GM23338 (cell line): ENCODE results near the gene USP35. TPM values are rescaled to one million over a fixed set of nuclear protein-coding genes. Genes with fewer than 3 reads are reported as not detected.

Source experiments
- ATAC-seq: fragments of 200-7000 bp; cut with Tn5 transposase; 3 replicates; pipeline ENCODE4 v1.9.1; 2020
- DNase-seq: peaks from one replicate; pipeline ENCODE4 v3.0.0-alpha.2; 2015; ENCODE audit warnings: low spot score
- H2AFZ ChIP-seq: fragments of 200-600 bp; sonication (generic); 2 replicates; pipeline ENCODE4 v1.8.0; 2016; ENCODE audit warnings: antibody characterized with exemption, mild to moderate bottlenecking, moderate library complexity
- H3F3A ChIP-seq: fragments of 200-600 bp; sonication (generic); replicated peaks from 2 replicates; pipeline ENCODE4 v1.8.0; 2017; ENCODE audit warnings: antibody characterized with exemption, mixed run types, low read depth
- H3K27ac ChIP-seq: fragments of 200-600 bp; sonication (generic); 2 replicates; pipeline ENCODE4 v1.6.1; 2016; ENCODE audit warnings: low read depth
- H3K27me3 ChIP-seq: fragments of 200-600 bp; sonication (generic); 2 replicates; pipeline ENCODE4 v1.8.0; 2016; ENCODE audit warnings: mild to moderate bottlenecking, mixed run types, moderate library complexity; ENCODE audit not compliant: insufficient read depth
- H3K36me3 ChIP-seq: fragments of 200-600 bp; sonication (generic); 2 replicates; pipeline ENCODE4 v1.8.0; 2016; ENCODE audit warnings: mild to moderate bottlenecking; ENCODE audit not compliant: insufficient read depth
- H3K4me1 ChIP-seq: fragments of 200-600 bp; sonication (generic); 2 replicates; pipeline ENCODE4 v1.8.0; 2016; ENCODE audit warnings: mild to moderate bottlenecking, moderate library complexity; ENCODE audit not compliant: insufficient read depth
- H3K4me2 ChIP-seq: fragments of 200-600 bp; sonication (generic); 2 replicates; pipeline ENCODE4 v1.7.1; 2017; ENCODE audit warnings: mixed run types
- H3K4me3 ChIP-seq: fragments of 200-600 bp; sonication (generic); 2 replicates; pipeline ENCODE4 v1.6.1; 2016; ENCODE audit warnings: mixed run types
- H3K79me2 ChIP-seq: fragments of 200-600 bp; sonication (generic); replicated peaks from 2 replicates; pipeline ENCODE4 v1.8.0; 2017; ENCODE audit warnings: mild to moderate bottlenecking; ENCODE audit not compliant: insufficient read depth
- H3K9me2 ChIP-seq: fragments of 200-600 bp; sonication (generic); 2 replicates; pipeline ENCODE4 v1.8.0; 2017; ENCODE audit not compliant: insufficient read depth
- H4K20me1 ChIP-seq: fragments of 200-600 bp; sonication (generic); replicated peaks from 2 replicates; pipeline ENCODE4 v1.8.0; 2017; ENCODE audit warnings: mild to moderate bottlenecking; ENCODE audit not compliant: insufficient read depth
- H3K27ac Mint-ChIP-seq: 2 replicates; pipeline ENCODE4 v1.8.0; 2020; ENCODE audit warnings: inconsistent platforms, mild to moderate bottlenecking, moderate library complexity, mixed read lengths
- H3K27me3 Mint-ChIP-seq: 3 replicates; pipeline ENCODE4 v1.8.0; 2022; ENCODE audit warnings: low read depth, mild to moderate bottlenecking, moderate library complexity, mixed read lengths, inconsistent platforms; ENCODE audit not compliant: insufficient read depth, poor library complexity
- H3K36me3 Mint-ChIP-seq: 3 replicates; pipeline ENCODE4 v1.8.0; 2021; ENCODE audit warnings: low read depth, mild to moderate bottlenecking, inconsistent platforms, moderate library complexity, mixed read lengths
- H3K4me1 Mint-ChIP-seq: 3 replicates; pipeline ENCODE4 v1.8.0; 2020; ENCODE audit warnings: mild to moderate bottlenecking, inconsistent platforms, mixed read lengths
- H3K4me3 Mint-ChIP-seq: 3 replicates; pipeline ENCODE4 v1.8.0; 2021; ENCODE audit warnings: moderate library complexity, mild to moderate bottlenecking, inconsistent platforms, mixed read lengths
- H3K9me3 Mint-ChIP-seq: 3 replicates; pipeline ENCODE4 v1.8.0; 2020; ENCODE audit warnings: moderate library complexity, mild to moderate bottlenecking, inconsistent platforms, mixed read lengths
- CREB1 ChIP-seq: fragments of 250-450 bp; sonication (Bioruptor Pico); IDR thresholded peaks from 2 replicates; pipeline ENCODE4 v1.5.0; 2020; ENCODE audit warnings: low read depth, mild to moderate bottlenecking, moderate library complexity
- EZH2 ChIP-seq: fragments of 200-600 bp; sonication (generic); IDR thresholded peaks from one replicate; pipeline ENCODE4 v1.8.0; 2017; ENCODE audit warnings: antibody characterized with exemption, mild to moderate bottlenecking, low read depth; ENCODE audit not compliant: unreplicated experiment
- JUNB ChIP-seq: IDR thresholded peaks from one replicate; pipeline ENCODE4 v1.6.1; 2016; ENCODE audit warnings: antibody characterized with exemption; ENCODE audit not compliant: unreplicated experiment
- NANOG ChIP-seq: IDR thresholded peaks from 2 replicates; pipeline ENCODE4 v1.6.1; 2016; ENCODE audit warnings: antibody characterized with exemption, borderline replicate concordance
- POLR2AphosphoS5 ChIP-seq: IDR thresholded peaks from 2 replicates; pipeline ENCODE4 v1.6.1; 2016; ENCODE audit warnings: antibody characterized with exemption, low read depth
- STAT1 ChIP-seq: IDR thresholded peaks from one replicate; pipeline ENCODE4 v1.6.1; 2016; ENCODE audit warnings: antibody characterized with exemption; ENCODE audit not compliant: unreplicated experiment
- ZNF114 ChIP-seq: fragments of 250-450 bp; sonication (Bioruptor Pico); IDR thresholded peaks from 2 replicates; pipeline ENCODE4 v1.5.0; 2020; ENCODE audit warnings: mild to moderate bottlenecking, moderate library complexity
- ZNF331 ChIP-seq: fragments of 250-450 bp; sonication (Bioruptor Pico); IDR thresholded peaks from 2 replicates; pipeline ENCODE4 v1.5.0; 2020; ENCODE audit warnings: low read depth, mild to moderate bottlenecking, moderate library complexity
- polyA plus RNA-seq: library from polyadenylated mRNA; unstranded; fragments of >200 nt; fragmentation: Nextera tagmentation; extraction: Ambion mirVana; gene quantifications from 2 replicates; pipeline ENCODE4 v1.2.1, GENCODE V29; 2016
- total RNA-seq: library from RNA; depleted of rRNA; stranded (reverse); fragments of >200 nt; shearing (Covaris generic); gene quantifications from 2 replicates; pipeline ENCODE4 v1.2.3, GENCODE V29; 2014
- TF ChIP-seq, protein P1 (sequence below): IDR thresholded peaks from 2 replicates; pipeline ENCODE4 v1.6.1; 2016; ENCODE audit warnings: antibody characterized with exemption
- TF ChIP-seq, protein P2 (sequence below), 2 experiments: fragments of 200-600 bp in 1 of 2; sonication (generic) in 1 of 2; conservative IDR thresholded peaks; 2 replicates each; pipeline versions ENCODE4 v1.5.1 to v1.6.1; 2016 to 2017; ENCODE audit warnings: antibody characterized with exemption in 2 of 2, low read depth in 2 of 2, mild to moderate bottlenecking in 2 of 2, moderate library complexity in 1 of 2
- TF ChIP-seq, protein P3 (sequence below): fragments of 250-450 bp; sonication (Bioruptor Pico); IDR thresholded peaks from 2 replicates; pipeline ENCODE4 v1.5.0; 2020; ENCODE audit warnings: mild to moderate bottlenecking, moderate library complexity

The USP35 gene
- total and polyA plus RNA-seq, 2 experiments from 2014 or later, result 2.5 to 10.7 TPM

DNA sequence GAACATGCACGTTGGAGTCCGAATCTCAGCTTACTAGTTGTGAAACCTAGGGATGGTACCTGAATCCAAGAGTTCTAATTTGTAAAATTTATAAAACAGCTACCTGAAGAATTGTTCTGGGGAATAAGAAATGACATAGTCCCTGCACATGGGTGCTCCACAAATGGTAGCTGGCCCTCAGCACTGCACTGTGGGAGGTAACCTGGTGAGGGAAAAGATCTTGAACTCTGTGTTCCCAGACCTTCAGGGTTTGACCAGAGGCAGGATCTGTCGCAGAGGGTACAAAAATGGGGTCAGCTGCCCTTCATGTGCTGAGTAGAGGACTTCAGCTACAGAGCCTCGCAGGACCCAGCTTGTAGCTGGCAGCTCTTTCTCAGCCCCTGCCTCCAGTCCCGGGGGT is 73.5 kb downstream of the USP35 start:
- Histone ChIP-seq H3K9me2 (no peaks in the 10 kb centered on the region), H3K4me2 (no peak overlapping the region), H3K4me3 (no peak overlapping the region), H3K36me3 (no peaks in the 10 kb centered on the region), H3F3A (no peaks in the 10 kb centered on the region), H3K27ac (no peak overlapping the region), H3K4me1 (peaks cover 13% of the 10 kb centered on the region), H2AFZ (no peak overlapping the region), H4K20me1 (no peaks in the 10 kb centered on the region; the same call in 1 of the 2 replicates), H3K27me3 (no peaks in the 10 kb centered on the region), H3K79me2 (no peaks in the 10 kb centered on the region)
- Mint-ChIP-seq H3K9me3 (no peaks in the 10 kb centered on the region), H3K27me3 (no peaks in the 10 kb centered on the region), H3K27ac (no peak overlapping the region), H3K36me3 (no peaks in the 10 kb centered on the region), H3K4me3 (no peak overlapping the region), H3K4me1 (peaks cover 13% of the 10 kb centered on the region; the same call in 2 of the 3 replicates)
- no peak for ATAC-seq
- no peak for DNase-seq
- TF ChIP-seq, protein P1, sequence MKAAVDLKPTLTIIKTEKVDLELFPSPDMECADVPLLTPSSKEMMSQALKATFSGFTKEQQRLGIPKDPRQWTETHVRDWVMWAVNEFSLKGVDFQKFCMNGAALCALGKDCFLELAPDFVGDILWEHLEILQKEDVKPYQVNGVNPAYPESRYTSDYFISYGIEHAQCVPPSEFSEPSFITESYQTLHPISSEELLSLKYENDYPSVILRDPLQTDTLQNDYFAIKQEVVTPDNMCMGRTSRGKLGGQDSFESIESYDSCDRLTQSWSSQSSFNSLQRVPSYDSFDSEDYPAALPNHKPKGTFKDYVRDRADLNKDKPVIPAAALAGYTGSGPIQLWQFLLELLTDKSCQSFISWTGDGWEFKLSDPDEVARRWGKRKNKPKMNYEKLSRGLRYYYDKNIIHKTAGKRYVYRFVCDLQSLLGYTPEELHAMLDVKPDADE, result no peak
- TF ChIP-seq STAT1 (no peak), ZNF114 (CRISPR knock-in tag) (no peak), JUNB (no peak), ZNF331 (CRISPR knock-in tag) (no peak), EZH2 (no peak), POLR2AphosphoS5 (no peak), NANOG (no peak), CREB1 (CRISPR knock-in tag) (no peak)
- TF ChIP-seq, protein P2, sequence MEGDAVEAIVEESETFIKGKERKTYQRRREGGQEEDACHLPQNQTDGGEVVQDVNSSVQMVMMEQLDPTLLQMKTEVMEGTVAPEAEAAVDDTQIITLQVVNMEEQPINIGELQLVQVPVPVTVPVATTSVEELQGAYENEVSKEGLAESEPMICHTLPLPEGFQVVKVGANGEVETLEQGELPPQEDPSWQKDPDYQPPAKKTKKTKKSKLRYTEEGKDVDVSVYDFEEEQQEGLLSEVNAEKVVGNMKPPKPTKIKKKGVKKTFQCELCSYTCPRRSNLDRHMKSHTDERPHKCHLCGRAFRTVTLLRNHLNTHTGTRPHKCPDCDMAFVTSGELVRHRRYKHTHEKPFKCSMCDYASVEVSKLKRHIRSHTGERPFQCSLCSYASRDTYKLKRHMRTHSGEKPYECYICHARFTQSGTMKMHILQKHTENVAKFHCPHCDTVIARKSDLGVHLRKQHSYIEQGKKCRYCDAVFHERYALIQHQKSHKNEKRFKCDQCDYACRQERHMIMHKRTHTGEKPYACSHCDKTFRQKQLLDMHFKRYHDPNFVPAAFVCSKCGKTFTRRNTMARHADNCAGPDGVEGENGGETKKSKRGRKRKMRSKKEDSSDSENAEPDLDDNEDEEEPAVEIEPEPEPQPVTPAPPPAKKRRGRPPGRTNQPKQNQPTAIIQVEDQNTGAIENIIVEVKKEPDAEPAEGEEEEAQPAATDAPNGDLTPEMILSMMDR (conservative IDR thresholded peaks at IDR 0.05; ENCODE audit: low read depth in 2 of 2), result no peak
- TF ChIP-seq, protein P3, sequence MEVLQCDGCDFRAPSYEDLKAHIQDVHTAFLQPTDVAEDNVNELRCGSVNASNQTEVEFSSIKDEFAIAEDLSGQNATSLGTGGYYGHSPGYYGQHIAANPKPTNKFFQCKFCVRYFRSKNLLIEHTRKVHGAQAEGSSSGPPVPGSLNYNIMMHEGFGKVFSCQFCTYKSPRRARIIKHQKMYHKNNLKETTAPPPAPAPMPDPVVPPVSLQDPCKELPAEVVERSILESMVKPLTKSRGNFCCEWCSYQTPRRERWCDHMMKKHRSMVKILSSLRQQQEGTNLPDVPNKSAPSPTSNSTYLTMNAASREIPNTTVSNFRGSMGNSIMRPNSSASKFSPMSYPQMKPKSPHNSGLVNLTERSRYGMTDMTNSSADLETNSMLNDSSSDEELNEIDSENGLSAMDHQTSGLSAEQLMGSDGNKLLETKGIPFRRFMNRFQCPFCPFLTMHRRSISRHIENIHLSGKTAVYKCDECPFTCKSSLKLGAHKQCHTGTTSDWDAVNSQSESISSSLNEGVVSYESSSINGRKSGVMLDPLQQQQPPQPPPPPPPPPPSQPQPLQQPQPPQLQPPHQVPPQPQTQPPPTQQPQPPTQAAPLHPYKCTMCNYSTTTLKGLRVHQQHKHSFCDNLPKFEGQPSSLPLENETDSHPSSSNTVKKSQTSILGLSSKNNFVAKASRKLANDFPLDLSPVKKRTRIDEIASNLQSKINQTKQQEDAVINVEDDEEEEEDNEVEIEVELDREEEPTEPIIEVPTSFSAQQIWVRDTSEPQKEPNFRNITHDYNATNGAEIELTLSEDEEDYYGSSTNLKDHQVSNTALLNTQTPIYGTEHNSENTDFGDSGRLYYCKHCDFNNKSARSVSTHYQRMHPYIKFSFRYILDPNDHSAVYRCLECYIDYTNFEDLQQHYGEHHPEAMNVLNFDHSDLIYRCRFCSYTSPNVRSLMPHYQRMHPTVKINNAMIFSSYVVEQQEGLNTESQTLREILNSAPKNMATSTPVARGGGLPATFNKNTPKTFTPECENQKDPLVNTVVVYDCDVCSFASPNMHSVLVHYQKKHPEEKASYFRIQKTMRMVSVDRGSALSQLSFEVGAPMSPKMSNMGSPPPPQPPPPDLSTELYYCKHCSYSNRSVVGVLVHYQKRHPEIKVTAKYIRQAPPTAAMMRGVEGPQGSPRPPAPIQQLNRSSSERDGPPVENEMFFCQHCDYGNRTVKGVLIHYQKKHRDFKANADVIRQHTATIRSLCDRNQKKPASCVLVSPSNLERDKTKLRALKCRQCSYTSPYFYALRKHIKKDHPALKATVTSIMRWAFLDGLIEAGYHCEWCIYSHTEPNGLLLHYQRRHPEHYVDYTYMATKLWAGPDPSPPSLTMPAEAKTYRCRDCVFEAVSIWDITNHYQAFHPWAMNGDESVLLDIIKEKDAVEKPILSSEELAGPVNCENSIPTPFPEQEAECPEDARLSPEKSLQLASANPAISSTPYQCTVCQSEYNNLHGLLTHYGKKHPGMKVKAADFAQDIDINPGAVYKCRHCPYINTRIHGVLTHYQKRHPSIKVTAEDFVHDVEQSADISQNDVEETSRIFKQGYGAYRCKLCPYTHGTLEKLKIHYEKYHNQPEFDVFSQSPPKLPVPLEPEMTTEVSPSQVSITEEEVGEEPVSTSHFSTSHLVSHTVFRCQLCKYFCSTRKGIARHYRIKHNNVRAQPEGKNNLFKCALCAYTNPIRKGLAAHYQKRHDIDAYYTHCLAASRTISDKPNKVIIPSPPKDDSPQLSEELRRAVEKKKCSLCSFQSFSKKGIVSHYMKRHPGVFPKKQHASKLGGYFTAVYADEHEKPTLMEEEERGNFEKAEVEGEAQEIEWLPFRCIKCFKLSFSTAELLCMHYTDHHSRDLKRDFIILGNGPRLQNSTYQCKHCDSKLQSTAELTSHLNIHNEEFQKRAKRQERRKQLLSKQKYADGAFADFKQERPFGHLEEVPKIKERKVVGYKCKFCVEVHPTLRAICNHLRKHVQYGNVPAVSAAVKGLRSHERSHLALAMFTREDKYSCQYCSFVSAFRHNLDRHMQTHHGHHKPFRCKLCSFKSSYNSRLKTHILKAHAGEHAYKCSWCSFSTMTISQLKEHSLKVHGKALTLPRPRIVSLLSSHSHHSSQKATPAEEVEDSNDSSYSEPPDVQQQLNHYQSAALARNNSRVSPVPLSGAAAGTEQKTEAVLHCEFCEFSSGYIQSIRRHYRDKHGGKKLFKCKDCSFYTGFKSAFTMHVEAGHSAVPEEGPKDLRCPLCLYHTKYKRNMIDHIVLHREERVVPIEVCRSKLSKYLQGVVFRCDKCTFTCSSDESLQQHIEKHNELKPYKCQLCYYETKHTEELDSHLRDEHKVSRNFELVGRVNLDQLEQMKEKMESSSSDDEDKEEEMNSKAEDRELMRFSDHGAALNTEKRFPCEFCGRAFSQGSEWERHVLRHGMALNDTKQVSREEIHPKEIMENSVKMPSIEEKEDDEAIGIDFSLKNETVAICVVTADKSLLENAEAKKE (CRISPR knock-in tag), result no peak
